HEK293 (cell line): ENCODE data around the gene HOXA6.
A peak's percentile ranks its signal among the peaks of the same experiment; 100 is the strongest.

Experiments used
- CTCF ChIA-PET: fragments of 350-600 bp; formaldehyde crosslinking; extraction: SDS; loops from one replicate; lab custom pipeline; 2021; ENCODE audit warnings: antibody characterized with exemption; lab: Yijun Ruan, JAX
- POLR2A ChIA-PET: fragments of 300-600 bp; formaldehyde crosslinking; extraction: SDS; loops from one replicate; lab custom pipeline; 2020; ENCODE audit warnings: antibody characterized with exemption, inconsistent platforms; lab: Yijun Ruan, JAX
- H3K27ac ChIP-seq: fragments of 200-500 bp; sonication (Bioruptor generic); 2 replicates; pipeline ENCODE4 v1.5.1; 2014; ENCODE audit warnings: low read depth, low read length, control low read depth, inconsistent platforms; ENCODE audit errors: extremely low read depth
- H3K36me3 ChIP-seq, 2 experiments: fragments of 200-500 bp in 1 of 2; sonication (Bioruptor generic) in 1 of 2; 1 replicate in 1 of 2; 2 replicates in 1 of 2; pipeline ENCODE4 v1.5.1; 2014 to 2017; ENCODE audit warnings: inconsistent platforms in 2 of 2, low read length in 2 of 2; ENCODE audit not compliant: control insufficient read depth in 2 of 2, insufficient read depth in 1 of 2
- H3K4me1 ChIP-seq: fragments of 200-500 bp; sonication (Bioruptor generic); 2 replicates; pipeline ENCODE4 v1.5.1; 2014; ENCODE audit warnings: mild to moderate bottlenecking, low read length, inconsistent platforms; ENCODE audit not compliant: control insufficient read depth, insufficient read depth
- H3K4me3 ChIP-seq: 2 replicates; pipeline ENCODE4 v1.5.1; 2011; ENCODE audit warnings: low read depth, mild to moderate bottlenecking, control low read depth, low read length, moderate library complexity
- H3K9me3 ChIP-seq: fragments of 200-500 bp; sonication (Bioruptor generic); 2 replicates; pipeline ENCODE4 v1.5.1; 2014; ENCODE audit warnings: low read depth, low read length, inconsistent platforms; ENCODE audit not compliant: control insufficient read depth, insufficient read depth
- EGR2 ChIP-seq: fragments of 450-650 bp; formaldehyde crosslinking; IDR thresholded peaks from 2 replicates; pipeline ENCODE4 v1.5.1; 2016; ENCODE audit warnings: low read depth, missing biosample characterization, missing genetic modification characterization
- INSM2 ChIP-seq: fragments of 450-650 bp; formaldehyde crosslinking; IDR thresholded peaks from 2 replicates; pipeline ENCODE4 v1.5.1; 2016; ENCODE audit warnings: missing biosample characterization, missing genetic modification characterization
- KLF9 ChIP-seq: fragments of 450-650 bp; formaldehyde crosslinking; IDR thresholded peaks from 2 replicates; pipeline ENCODE4 v1.5.1; 2016; ENCODE audit warnings: missing biosample characterization, missing genetic modification characterization, low read depth
- PATZ1 ChIP-seq: fragments of 450-650 bp; formaldehyde crosslinking; IDR thresholded peaks from 2 replicates; pipeline ENCODE4 v1.5.1; 2016; ENCODE audit warnings: missing biosample characterization, missing genetic modification characterization
- PBX3 ChIP-seq: sonication (generic); formaldehyde crosslinking; IDR thresholded peaks from 2 replicates; pipeline ENCODE4 v1.8.1; 2022; ENCODE audit warnings: mild to moderate bottlenecking, moderate library complexity, missing genetic modification reagents
- SP2 ChIP-seq: fragments of 450-650 bp; formaldehyde crosslinking; IDR thresholded peaks from 2 replicates; pipeline ENCODE4 v1.5.1; 2016; ENCODE audit warnings: missing biosample characterization, missing genetic modification characterization
- TCF7L2 ChIP-seq: IDR thresholded peaks from 2 replicates; pipeline ENCODE4 v1.6.1; 2011; ENCODE audit warnings: low read depth, mild to moderate bottlenecking, inconsistent platforms, low read length, moderate library complexity, borderline replicate concordance
- ZBTB1 ChIP-seq: fragments of 450-650 bp; formaldehyde crosslinking; IDR thresholded peaks from 2 replicates; pipeline ENCODE4 v1.5.1; 2016; ENCODE audit warnings: missing biosample characterization, missing genetic modification characterization
- ZBTB21 ChIP-seq: fragments of 450-650 bp; formaldehyde crosslinking; IDR thresholded peaks from 2 replicates; pipeline ENCODE4 v1.5.1; 2017; ENCODE audit warnings: missing biosample characterization, missing genetic modification characterization
- ZBTB48 ChIP-seq: fragments of 450-650 bp; formaldehyde crosslinking; IDR thresholded peaks from 2 replicates; pipeline ENCODE4 v1.5.1; 2016; ENCODE audit warnings: missing biosample characterization, missing genetic modification characterization
- ZNF10 ChIP-seq: fragments of 450-650 bp; formaldehyde crosslinking; IDR thresholded peaks from 2 replicates; pipeline ENCODE4 v1.5.1; 2017; ENCODE audit warnings: missing biosample characterization, missing genetic modification characterization
- ZNF169 ChIP-seq: fragments of 450-650 bp; formaldehyde crosslinking; IDR thresholded peaks from 2 replicates; pipeline ENCODE4 v1.5.1; 2016; ENCODE audit warnings: missing biosample characterization, missing genetic modification characterization
- ZNF2 ChIP-seq: fragments of 450-650 bp; formaldehyde crosslinking; IDR thresholded peaks from 2 replicates; pipeline ENCODE4 v1.5.1; 2016; ENCODE audit warnings: missing biosample characterization, missing genetic modification characterization
- ZNF280D ChIP-seq: fragments of 450-650 bp; formaldehyde crosslinking; IDR thresholded peaks from 2 replicates; pipeline ENCODE4 v1.5.1; 2016; ENCODE audit warnings: missing biosample characterization, missing genetic modification characterization
- ZNF292 ChIP-seq: fragments of 450-650 bp; formaldehyde crosslinking; IDR thresholded peaks from 2 replicates; pipeline ENCODE4 v1.5.1; 2016; ENCODE audit warnings: low read depth, missing biosample characterization, missing genetic modification characterization, borderline replicate concordance
- ZNF341 ChIP-seq: fragments of 450-650 bp; formaldehyde crosslinking; IDR thresholded peaks from 2 replicates; pipeline ENCODE4; 2016; ENCODE audit warnings: low read depth, missing biosample characterization, missing genetic modification characterization
- ZNF350 ChIP-seq: fragments of 450-650 bp; formaldehyde crosslinking; IDR thresholded peaks from 2 replicates; pipeline ENCODE4 v1.5.0; 2017; ENCODE audit warnings: missing biosample characterization, mild to moderate bottlenecking, missing genetic modification characterization
- ZNF394 ChIP-seq: fragments of 450-650 bp; formaldehyde crosslinking; IDR thresholded peaks from 2 replicates; pipeline ENCODE4 v1.5.1; 2016; ENCODE audit warnings: missing biosample characterization, missing genetic modification characterization, mild to moderate bottlenecking, moderate library complexity, borderline replicate concordance
- ZNF501 ChIP-seq: fragments of 450-650 bp; formaldehyde crosslinking; IDR thresholded peaks from 2 replicates; pipeline ENCODE4 v1.5.1; 2016; ENCODE audit warnings: missing biosample characterization, missing genetic modification characterization
- ZNF510 ChIP-seq: fragments of 450-650 bp; formaldehyde crosslinking; IDR thresholded peaks from 2 replicates; pipeline ENCODE4 v1.5.1; 2018; ENCODE audit warnings: mild to moderate bottlenecking, missing genetic modification characterization, missing biosample characterization; ENCODE audit not compliant: insufficient replicate concordance
- ZNF514 ChIP-seq: fragments of 450-650 bp; formaldehyde crosslinking; IDR thresholded peaks from 2 replicates; pipeline ENCODE4 v1.5.1; 2016; ENCODE audit warnings: missing biosample characterization, missing genetic modification characterization
- ZNF549 ChIP-seq: fragments of 450-650 bp; IDR thresholded peaks from 2 replicates; pipeline ENCODE4 v1.5.1; 2018; ENCODE audit warnings: missing biosample characterization, missing genetic modification characterization, mild to moderate bottlenecking, inconsistent platforms, moderate library complexity
- ZNF776 ChIP-seq: fragments of 450-650 bp; formaldehyde crosslinking; IDR thresholded peaks from 2 replicates; pipeline ENCODE4 v1.5.0; 2017; ENCODE audit warnings: missing biosample characterization, missing genetic modification characterization, borderline replicate concordance
- ZNF843 ChIP-seq: fragments of 450-650 bp; formaldehyde crosslinking; IDR thresholded peaks from 2 replicates; pipeline ENCODE4 v1.5.1; 2016; ENCODE audit warnings: missing biosample characterization, missing genetic modification characterization

The HOXA6 gene

GRCh38 chr7:27189997-27190748, 42.6 kb upstream of the HOXA6 start (continued):
- no peak for TF ChIP-seq INSM2
- TF ChIP-seq SP2, result no peak
- TF ChIP-seq PATZ1 (tag by site-specific recombination), result 0 out of 2 replicates have a peak, but pooled peaks have one; percentile 23

- POLR2A ChIA-PET, result interaction anchor here (1.6 to 2.3 kb wide), 2 partner anchors 9 to 10 kb away, joined by 8 read pairs; partner anchors contain the start of gene HOXA13
- Histone ChIP-seq H3K4me3 (no peak overlapping the region), H3K27ac (no peak overlapping the region)
- 0 out of 2 replicates have a peak, but pooled peaks have one; percentile 16 for TF ChIP-seq EGR2 (tag by site-specific recombination)
- no peak for TF ChIP-seq ZNF280D
- no peak for TF ChIP-seq ZNF341 (tag by site-specific recombination)
- no peak for TF ChIP-seq ZNF394 (tag by site-specific recombination)
- TF ChIP-seq ZBTB48 (tag by site-specific recombination), result no peak; the same call in 1 of the 2 replicates
- no peak for TF ChIP-seq ZNF549
- TF ChIP-seq ZNF776 (tag by site-specific recombination), result no peak
- TF ChIP-seq TCF7L2, result no peak
- TF ChIP-seq ZNF843 (tag by site-specific recombination), result no peak
- TF ChIP-seq ZBTB21 (tag by site-specific recombination), result no peak
- TF ChIP-seq ZNF501 (tag by site-specific recombination), result no peak
- no peak for TF ChIP-seq ZNF292 (tag by site-specific recombination)
- TF ChIP-seq ZNF10 (tag by site-specific recombination), result no peak
- TF ChIP-seq PATZ1 (tag by site-specific recombination), result no peak
- TF ChIP-seq ZNF2 (tag by site-specific recombination), result peak; percentile 32; the same call in 1 of the 2 replicates
- no peak for TF ChIP-seq KLF9
- no peak for TF ChIP-seq ZNF514 (tag by site-specific recombination)
- no peak for TF ChIP-seq PBX3 (CRISPR knock-in tag)
- TF ChIP-seq ZNF169 (tag by site-specific recombination), result no peak
- TF ChIP-seq ZNF350, result no peak
- TF ChIP-seq ZBTB1 (tag by site-specific recombination), result no peak
- no peak for TF ChIP-seq ZNF510 (tag by site-specific recombination)
Measured at GRCh38 chr7:27189295-27189996, 41.9 kb upstream of the HOXA6 start.

More at GRCh38 chr7:27189295-27189996, 41.9 kb upstream of the HOXA6 start:
- Histone ChIP-seq H3K36me3 (peaks cover 7 to 19% of the 10 kb centered on the region in 2 experiments; a peak in 2 of 3 replicates), H3K4me1 (peaks cover 23% of the 10 kb centered on the region), H3K9me3 (no peaks in the 10 kb centered on the region)
- CTCF ChIA-PET, result interaction anchor here (0.6 to 1.2 kb wide), 4 partner anchors 10 to 534 kb away, joined by 3 read pairs; no protein-coding TSS in a partner anchor
